ENCODE results near the gene IQSEC3.

DNA sequence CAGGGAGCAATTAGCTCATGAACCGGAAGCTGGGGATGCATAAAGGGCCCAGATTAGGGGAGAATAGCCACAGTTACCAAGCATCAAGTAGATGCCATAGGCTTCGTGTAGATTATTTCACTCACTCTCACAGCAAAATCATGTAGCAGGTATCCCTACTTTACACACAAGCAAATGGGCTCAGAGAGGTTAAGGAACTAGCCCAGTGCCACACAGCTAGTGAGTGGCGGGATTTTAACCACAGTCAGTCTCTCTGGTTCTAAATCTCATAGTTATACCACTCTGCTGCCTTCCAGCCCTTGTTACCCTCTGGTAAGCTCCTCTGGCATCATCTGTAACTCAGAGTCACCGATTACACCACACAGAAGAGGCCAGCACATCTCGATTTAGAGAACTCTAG is 49.0 kb downstream of the IQSEC3 start:
- TF ChIP-seq, protein P1, sequence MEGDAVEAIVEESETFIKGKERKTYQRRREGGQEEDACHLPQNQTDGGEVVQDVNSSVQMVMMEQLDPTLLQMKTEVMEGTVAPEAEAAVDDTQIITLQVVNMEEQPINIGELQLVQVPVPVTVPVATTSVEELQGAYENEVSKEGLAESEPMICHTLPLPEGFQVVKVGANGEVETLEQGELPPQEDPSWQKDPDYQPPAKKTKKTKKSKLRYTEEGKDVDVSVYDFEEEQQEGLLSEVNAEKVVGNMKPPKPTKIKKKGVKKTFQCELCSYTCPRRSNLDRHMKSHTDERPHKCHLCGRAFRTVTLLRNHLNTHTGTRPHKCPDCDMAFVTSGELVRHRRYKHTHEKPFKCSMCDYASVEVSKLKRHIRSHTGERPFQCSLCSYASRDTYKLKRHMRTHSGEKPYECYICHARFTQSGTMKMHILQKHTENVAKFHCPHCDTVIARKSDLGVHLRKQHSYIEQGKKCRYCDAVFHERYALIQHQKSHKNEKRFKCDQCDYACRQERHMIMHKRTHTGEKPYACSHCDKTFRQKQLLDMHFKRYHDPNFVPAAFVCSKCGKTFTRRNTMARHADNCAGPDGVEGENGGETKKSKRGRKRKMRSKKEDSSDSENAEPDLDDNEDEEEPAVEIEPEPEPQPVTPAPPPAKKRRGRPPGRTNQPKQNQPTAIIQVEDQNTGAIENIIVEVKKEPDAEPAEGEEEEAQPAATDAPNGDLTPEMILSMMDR (IDR thresholded peaks at IDR 0.05) = no peak
- TF ChIP-seq POLR2A (IDR thresholded peaks at IDR 0.05) = no peak

Data from heart left ventricle (tissue), 13 donors.